SK-N-SH (cell line): Measurements from ENCODE around the gene ADGRB2. TPM values are rescaled to one million over a fixed set of nuclear protein-coding genes. Genes with fewer than 3 reads are reported as not detected.

Experiments
- CTCF ChIA-PET: fragments of 300-600, 350-600 bp; formaldehyde crosslinking; extraction: SDS; loops from one replicate; lab custom pipeline; 2021; lab: Yijun Ruan, JAX
- POLR2A ChIA-PET: fragments of 350-600 bp; sonication (Branson Sonifier 250); formaldehyde crosslinking; extraction: SDS; loops from one replicate; lab custom pipeline; 2020; ENCODE audit warnings: antibody characterized with exemption, inconsistent platforms; lab: Yijun Ruan, JAX
- DNase-seq: peaks from one replicate; pipeline ENCODE4 v3.0.0; 2012
- H2AFZ ChIP-seq: fragments of 200-600 bp; sonication (generic); 2 replicates; pipeline ENCODE4 v1.8.1; 2016; ENCODE audit warnings: antibody characterized with exemption, mild to moderate bottlenecking, low read depth
- H3F3A ChIP-seq: fragments of 200-600 bp; sonication (generic); replicated peaks from 2 replicates; pipeline ENCODE3; 2016; ENCODE audit warnings: antibody characterized with exemption, mild to moderate bottlenecking; ENCODE audit not compliant: insufficient read depth
- H3K27ac ChIP-seq, 2 experiments: fragments of 200-500 bp in 1 of 2; fragments of 200-600 bp in 1 of 2; sonication (Bioruptor generic) in 1 of 2; sonication (generic), shearing (Covaris generic) in 1 of 2; 2 replicates each; pipeline versions ENCODE4 v1.5.1 to v1.6.1; 2014 to 2016; ENCODE audit warnings: low read depth in 2 of 2, inconsistent platforms in 1 of 2, low read length in 1 of 2, mild to moderate bottlenecking in 1 of 2, mixed read lengths in 1 of 2
- H3K27me3 ChIP-seq: fragments of 200-600 bp; sonication (generic), shearing (Covaris generic); 2 replicates; pipeline ENCODE4 v1.6.1; 2016; ENCODE audit warnings: mixed run types; ENCODE audit not compliant: insufficient read depth
- H3K36me3 ChIP-seq, 2 experiments: fragments of 200-500 bp in 1 of 2; fragments of 200-600 bp in 1 of 2; sonication (Bioruptor generic) in 1 of 2; sonication (generic) in 1 of 2; replicated peaks in 1 of 2; 2 replicates each; pipeline versions ENCODE3 to v1.5.1; 2014 to 2016; ENCODE audit warnings: low read length in 1 of 2, mild to moderate bottlenecking in 1 of 2; ENCODE audit not compliant: insufficient read depth in 2 of 2, control insufficient read depth in 1 of 2
- H3K4me1 ChIP-seq, 2 experiments: fragments of 200-500 bp in 1 of 2; fragments of 200-600 bp in 1 of 2; sonication (Bioruptor generic) in 1 of 2; sonication (generic), shearing (Covaris generic) in 1 of 2; 2 replicates each; pipeline versions ENCODE4 v1.5.1 to v1.6.1; 2014 to 2016; ENCODE audit warnings: low read depth in 1 of 2, low read length in 1 of 2, mixed run types in 1 of 2; ENCODE audit not compliant: insufficient read depth in 2 of 2, control insufficient read depth in 1 of 2
- H3K4me2 ChIP-seq: fragments of 200-600 bp; sonication (generic), shearing (Covaris generic); 2 replicates; pipeline ENCODE4 v1.6.1; 2017; ENCODE audit warnings: mixed run types
- H3K4me3 ChIP-seq, 2 experiments: fragments of 200-500 bp in 1 of 2; fragments of 200-600 bp in 1 of 2; sonication (Bioruptor generic) in 1 of 2; sonication (generic), shearing (Covaris generic) in 1 of 2; 2 replicates each; pipeline versions ENCODE4 v1.5.1 to v1.8.1; 2014 to 2016; ENCODE audit warnings: low read depth in 2 of 2, inconsistent platforms in 1 of 2, low read length in 1 of 2, mild to moderate bottlenecking in 1 of 2, mixed read lengths in 1 of 2, moderate library complexity in 1 of 2
- H3K79me2 ChIP-seq: fragments of 200-600 bp; sonication (generic); 2 replicates; pipeline ENCODE4 v1.8.1; 2017; ENCODE audit warnings: mild to moderate bottlenecking; ENCODE audit not compliant: insufficient read depth
- H3K9ac ChIP-seq: fragments of 200-600 bp; sonication (generic); 2 replicates; pipeline ENCODE4 v1.6.1; 2017; ENCODE audit warnings: mixed run types
- H3K9me2 ChIP-seq: fragments of 200-600 bp; sonication (generic); 2 replicates; pipeline ENCODE4 v1.6.1; 2017; ENCODE audit warnings: mixed run types
- H3K9me3 ChIP-seq: fragments of 200-600 bp; sonication (generic); 2 replicates; pipeline ENCODE4 v1.6.1; 2017; ENCODE audit warnings: mixed run types, mild to moderate bottlenecking, moderate library complexity
- H4K20me1 ChIP-seq: fragments of 200-600 bp; sonication (generic); 2 replicates; pipeline ENCODE4 v1.6.1; 2017; ENCODE audit warnings: mild to moderate bottlenecking, mixed run types; ENCODE audit not compliant: insufficient read depth
- ELF1 ChIP-seq: IDR thresholded peaks from 2 replicates; pipeline ENCODE4 v1.4.0; 2012
- EP300 ChIP-seq, 2 experiments: IDR thresholded peaks; 2 replicates each; pipeline versions ENCODE4 v1.4.0 to v1.6.1; 2012; ENCODE audit warnings: borderline replicate concordance in 1 of 2, low read depth in 1 of 2, low read length in 1 of 2
- FOSL2 ChIP-seq: IDR thresholded peaks from 2 replicates; pipeline ENCODE4 v1.4.0; 2012; ENCODE audit warnings: low read depth, mild to moderate bottlenecking, moderate library complexity, borderline replicate concordance
- FOXJ3 ChIP-seq: sonication (generic); formaldehyde crosslinking; IDR thresholded peaks from 2 replicates; pipeline ENCODE4 v1.5.1; 2020; ENCODE audit warnings: mild to moderate bottlenecking, missing genetic modification reagents
- FOXM1 ChIP-seq: IDR thresholded peaks from 2 replicates; pipeline ENCODE4 v1.4.0; 2012; ENCODE audit warnings: low read depth, mild to moderate bottlenecking
- GATA2 ChIP-seq: sonication (generic); formaldehyde crosslinking; IDR thresholded peaks from 2 replicates; pipeline ENCODE4 v1.5.0; 2020; ENCODE audit warnings: mild to moderate bottlenecking, missing genetic modification reagents
- MEF2A ChIP-seq: IDR thresholded peaks from 2 replicates; pipeline ENCODE4 v1.4.0; 2012; ENCODE audit warnings: low read depth, borderline replicate concordance
- POLR2AphosphoS5 ChIP-seq: IDR thresholded peaks from 2 replicates; pipeline ENCODE4 v1.6.1; 2012; ENCODE audit warnings: low read depth, low read length
- RAD21 ChIP-seq: IDR thresholded peaks from 2 replicates; pipeline ENCODE4 v1.6.1; 2012; ENCODE audit warnings: mild to moderate bottlenecking, low read length
- RCOR1 ChIP-seq: fragments of 150-350 bp; IDR thresholded peaks from 2 replicates; pipeline ENCODE4 v1.6.1; 2017; ENCODE audit warnings: antibody characterized with exemption, low read length
- REST ChIP-seq: IDR thresholded peaks from 2 replicates; pipeline ENCODE4 v1.6.1; 2012; ENCODE audit warnings: mild to moderate bottlenecking, low read depth, low read length, moderate library complexity
- TAF1 ChIP-seq: IDR thresholded peaks from 2 replicates; pipeline ENCODE4 v1.6.1; 2012; ENCODE audit warnings: low read depth, mild to moderate bottlenecking, low read length, moderate library complexity, borderline replicate concordance
- TCF12 ChIP-seq: IDR thresholded peaks from 2 replicates; pipeline ENCODE4 v1.4.0; 2012
- USF1 ChIP-seq: IDR thresholded peaks from 2 replicates; pipeline ENCODE4 v1.4.0; 2012; ENCODE audit warnings: low read depth, borderline replicate concordance
- YY1 ChIP-seq: IDR thresholded peaks from 2 replicates; pipeline ENCODE4 v1.4.0; 2012; ENCODE audit warnings: low read depth, mild to moderate bottlenecking
- WGBS: methylation state at CpG from one replicate; pipeline ENCODE4 v1.1.6; 2017; ENCODE audit warnings: low lambda C conversion rate; 5-methylcytosine and 5-hydroxymethylcytosine counted together
- polyA plus RNA-seq, 3 experiments: library from polyadenylated mRNA; depleted of rRNA; stranded (reverse); fragments of >200 nt; gene quantifications; 2 replicates each; pipeline ENCODE4 v1.2.3, GENCODE V29; 2012

The ADGRB2 gene
- polyA plus RNA-seq, 1 of the 3 experiments (the other 2 are of a cell fraction) = 13.0 TPM

DNA sequence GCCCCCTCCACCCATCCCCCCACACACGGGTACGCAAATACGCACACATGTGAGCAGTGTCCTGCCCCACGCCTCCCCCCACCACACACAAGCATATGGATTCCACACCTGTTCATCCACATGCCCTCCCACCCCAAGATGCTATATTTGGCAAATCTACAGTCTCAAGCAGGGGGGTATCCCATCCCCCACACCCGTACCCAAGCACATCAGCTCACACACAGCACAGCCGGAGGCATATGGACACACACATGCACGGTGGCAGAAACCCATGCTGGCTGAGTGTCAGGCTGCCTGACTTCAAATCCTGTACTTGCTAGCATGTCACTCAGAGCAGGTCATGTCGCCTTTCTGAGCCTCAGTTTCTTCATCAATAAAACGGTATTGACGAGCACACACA, 70.9 kb downstream of the ADGRB2 start:
- Histone ChIP-seq H3K27me3 (no peaks in the 10 kb centered on the region), H3K9me3 (no peaks in the 10 kb centered on the region), H3K27ac (no peak overlapping the region), H3K9me2 (no peaks in the 10 kb centered on the region), H3K4me2 (no peak overlapping the region), H3F3A (peaks cover 3% of the 10 kb centered on the region), H2AFZ (no peak overlapping the region), H3K79me2 (no peaks in the 10 kb centered on the region), H3K4me3 (no peak overlapping the region), H3K36me3 (no peaks in the 10 kb centered on the region), H3K4me1 (peaks cover 18 to 34% of the 10 kb centered on the region in 2 experiments; a peak in 3 of 4 replicates), H4K20me1 (no peaks in the 10 kb centered on the region), H3K9ac (no peak overlapping the region)
- 87% methylated on average over 10 of the region's 10 CpGs for WGBS
- POLR2A ChIA-PET = no interaction called here
- DNase-seq = no peak
- TF ChIP-seq GATA2 (CRISPR knock-in tag) (no peak), EP300 (IDR thresholded peaks at IDR 0.05; ENCODE audit: borderline replicate concordance in 1 of 2, low read depth in 1 of 2, low read length in 1 of 2) (no peak), ELF1 (no peak), MEF2A (no peak), TCF12 (no peak), YY1 (no peak), FOXJ3 (CRISPR knock-in tag) (no peak), FOXM1 (no peak)
- CTCF ChIA-PET = interaction anchor here (1.0 to 3.8 kb wide), 5 partner anchors 22 to 95 kb away, joined by 3 to 23 read pairs (median 5); no protein-coding TSS in a partner anchor

DNA sequence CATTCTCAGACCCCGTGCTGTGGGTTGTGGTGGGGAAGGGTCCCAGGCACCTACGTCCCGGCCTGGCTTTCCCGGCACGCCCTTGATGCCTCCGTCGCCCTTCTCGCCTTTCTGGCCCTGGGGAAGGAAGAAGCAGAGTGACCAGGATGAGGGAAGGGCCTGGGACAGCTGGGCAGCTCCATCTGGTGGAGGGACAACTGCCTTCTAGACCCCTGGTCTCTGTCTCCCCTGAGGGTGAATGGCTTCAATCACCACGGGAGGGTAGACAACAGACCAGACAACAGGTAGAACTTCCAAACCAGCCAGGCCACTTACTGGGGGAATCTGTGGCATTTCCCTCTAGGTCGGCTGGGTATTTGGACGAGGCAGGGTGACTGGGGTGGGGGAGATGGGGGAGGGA, 72.2 kb downstream of the ADGRB2 start:
- Histone ChIP-seq H3K4me3 (no peak overlapping the region), H3K4me2 (no peak overlapping the region), H4K20me1 (no peaks in the 10 kb centered on the region), H3K36me3 (no peaks in the 10 kb centered on the region), H3K27me3 (no peaks in the 10 kb centered on the region), H3K9me2 (no peaks in the 10 kb centered on the region), H3K79me2 (no peaks in the 10 kb centered on the region), H3K27ac (no peak overlapping the region), H3K4me1 (peaks cover 18 to 34% of the 10 kb centered on the region in 2 experiments; a peak in 3 of 4 replicates), H3K9me3 (no peaks in the 10 kb centered on the region), H3K9ac (no peak overlapping the region), H3F3A (peaks cover 3% of the 10 kb centered on the region), H2AFZ (no peak overlapping the region)
- 90% methylated on average over 10 of the region's 11 CpGs for WGBS
- no peak for DNase-seq
- CTCF ChIA-PET = interaction anchor here (0.6 to 3.8 kb wide), 4 partner anchors 13 to 29 kb away, joined by 3 to 23 read pairs (median 4); no protein-coding TSS in a partner anchor
- POLR2A ChIA-PET = no interaction called here
- TF ChIP-seq RAD21 (0 out of 2 replicates have a peak, but pooled peaks have one; percentile 22), FOSL2 (no peak)

GRCh38 chr1:31691446-31691845, 72.7 kb downstream of the ADGRB2 start:
- no peaks in the 10 kb centered on the region for H3K79me2 ChIP-seq
- no peaks in the 10 kb centered on the region for H3K36me3 ChIP-seq
- H3F3A ChIP-seq = peaks cover 3% of the 10 kb centered on the region
- peaks cover 18 to 31% of the 10 kb centered on the region in 2 experiments; a peak in 3 of 4 replicates for H3K4me1 ChIP-seq
- TF ChIP-seq USF1 (no peak), REST (no peak), POLR2AphosphoS5 (no peak), RCOR1 (no peak), TAF1 (no peak)
- no peaks in the 10 kb centered on the region for H3K27me3 ChIP-seq
- POLR2A ChIA-PET = interaction anchor here (1.2 kb wide), 1 partner anchor 24 kb away, joined by 4 read pairs; no protein-coding TSS in a partner anchor
- no CpG with 5 or more reads among the region's 4 CpGs for WGBS
- no peak for DNase-seq
- no peak overlapping the region for H3K27ac ChIP-seq
- H3K4me3 ChIP-seq = no peak overlapping the region
- no peaks in the 10 kb centered on the region for H3K9me3 ChIP-seq
- CTCF ChIA-PET = interaction anchor here (0.6 to 3.8 kb wide), 3 partner anchors 13 to 27 kb away, joined by 3 to 23 read pairs (median 5); no protein-coding TSS in a partner anchor
- H4K20me1 ChIP-seq = no peaks in the 10 kb centered on the region
- H3K4me2 ChIP-seq = no peak overlapping the region
- no peak overlapping the region for H3K9ac ChIP-seq
- no peak overlapping the region for H2AFZ ChIP-seq
- H3K9me2 ChIP-seq = no peaks in the 10 kb centered on the region
